HG03025 (cell line): Measurements from ENCODE around the gene DUSP18.
A peak's percentile ranks its signal among the peaks of the same experiment; 100 is the strongest.
"Not testable (repeated sequence)": the region's sequence is repeated elsewhere in the genome, so short reads cannot be mapped to it uniquely, and the experiment has no call there.

Source experiments
- ATAC-seq: cut with Tn5 transposase; IDR thresholded peaks from one replicate; pipeline ENCODE4 v1.9.1; 2021; ENCODE audit warnings: mild to moderate bottlenecking, moderate library complexity; ENCODE audit not compliant: unreplicated experiment, low FRiP score

Gene DUSP18

GRCh38 chr22:30667494-30668385, at the start of gene DUSP18:
TSS of gene DUSP18 (minus strand) at chr22:30667875. CDS start at chr22:30664003, 3,872 bp downstream.
- peak; percentile 71 for ATAC-seq

GRCh38 chr22:30714062-30714461, 46.4 kb upstream of the DUSP18 start:
- ATAC-seq, result no peak

GRCh38 chr22:30712094-30712493, 44.4 kb upstream of the DUSP18 start:
- ATAC-seq, result no peak

- not testable (repeated sequence) for ATAC-seq
These were observed 42.3 kb upstream of the DUSP18 start for GRCh38 chr22:30709980-30710379.

GRCh38 chr22:30705710-30706651, 38.3 kb upstream of the DUSP18 start:
- no peak for ATAC-seq

- no peak for ATAC-seq
These were observed 37.3 kb upstream of the DUSP18 start for GRCh38 chr22:30704978-30705377.

GRCh38 chr22:30702856-30703255, 35.2 kb upstream of the DUSP18 start:
- ATAC-seq, result no peak

- no peak for ATAC-seq
These were observed 34.2 kb upstream of the DUSP18 start for GRCh38 chr22:30701872-30702271.

- no peak for ATAC-seq
These were observed 30.3 kb upstream of the DUSP18 start for GRCh38 chr22:30697975-30698374.

GRCh38 chr22:30695871-30696655, 28.4 kb upstream of the DUSP18 start:
- ATAC-seq, result no peak

GRCh38 chr22:30695351-30695851, 27.7 kb upstream of the DUSP18 start:
- ATAC-seq, result no peak

GRCh38 chr22:30694640-30695350, 27.1 kb upstream of the DUSP18 start, which contains the start of gene OSBP2:
TSS of gene OSBP2 (plus strand) at chr22:30694874. CDS start at chr22:30694910, 36 bp downstream.
- ATAC-seq, result no peak

GRCh38 chr22:30694171-30694639, 26.5 kb upstream of the DUSP18 start:
- no peak for ATAC-seq

- ATAC-seq, result no peak
These were observed 23.5 kb upstream of the DUSP18 start for GRCh38 chr22:30691204-30691603.

GRCh38 chr22:30689622-30690021, 21.9 kb upstream of the DUSP18 start:
- no peak for ATAC-seq

- ATAC-seq, result no peak
These were observed 19.7 kb upstream of the DUSP18 start for GRCh38 chr22:30687358-30687757.

- ATAC-seq, result no peak
These were observed 17.5 kb upstream of the DUSP18 start for GRCh38 chr22:30685178-30685577.

- no peak for ATAC-seq
These were observed 14.2 kb upstream of the DUSP18 start for GRCh38 chr22:30681831-30682230.
